Liver (tissue), 3 donors: ENCODE measurements around the gene ONECUT1.

Experiments used
- SP1 ChIP-seq: IDR thresholded peaks from 2 replicates; pipeline ENCODE4 v1.6.1; 2018; ENCODE audit warnings: antibody characterized with exemption, mild to moderate bottlenecking
- TF ChIP-seq, protein P1 (sequence below): fragments of 150-350 bp; IDR thresholded peaks from 2 replicates; pipeline ENCODE4 v1.5.1; 2017; ENCODE audit warnings: improper control_type of control experiment, low read depth, low read length; ENCODE audit not compliant: missing input control
- donor health status: healthy.
- donor health status: healthy.

DNA sequence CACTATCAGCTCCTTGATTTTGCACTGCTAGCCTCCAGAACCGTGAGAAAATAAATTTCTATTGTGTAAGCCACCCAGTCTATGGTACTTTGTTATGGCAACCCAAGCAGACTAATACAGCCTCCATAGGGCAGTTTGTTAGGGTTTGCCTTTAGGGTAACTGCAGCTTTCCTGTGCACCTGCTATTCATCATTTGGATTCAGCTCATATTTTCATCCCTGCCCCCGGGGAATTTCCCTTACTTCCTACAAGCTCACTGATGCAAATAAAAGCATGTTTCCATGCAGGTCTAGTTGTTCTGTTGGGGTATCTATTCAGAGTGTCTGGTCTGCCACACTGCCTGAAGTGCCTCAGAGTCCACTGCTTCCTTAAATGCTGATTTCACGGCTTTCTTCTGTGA, 62.3 kb downstream of the ONECUT1 start:
- TF ChIP-seq, protein P1, sequence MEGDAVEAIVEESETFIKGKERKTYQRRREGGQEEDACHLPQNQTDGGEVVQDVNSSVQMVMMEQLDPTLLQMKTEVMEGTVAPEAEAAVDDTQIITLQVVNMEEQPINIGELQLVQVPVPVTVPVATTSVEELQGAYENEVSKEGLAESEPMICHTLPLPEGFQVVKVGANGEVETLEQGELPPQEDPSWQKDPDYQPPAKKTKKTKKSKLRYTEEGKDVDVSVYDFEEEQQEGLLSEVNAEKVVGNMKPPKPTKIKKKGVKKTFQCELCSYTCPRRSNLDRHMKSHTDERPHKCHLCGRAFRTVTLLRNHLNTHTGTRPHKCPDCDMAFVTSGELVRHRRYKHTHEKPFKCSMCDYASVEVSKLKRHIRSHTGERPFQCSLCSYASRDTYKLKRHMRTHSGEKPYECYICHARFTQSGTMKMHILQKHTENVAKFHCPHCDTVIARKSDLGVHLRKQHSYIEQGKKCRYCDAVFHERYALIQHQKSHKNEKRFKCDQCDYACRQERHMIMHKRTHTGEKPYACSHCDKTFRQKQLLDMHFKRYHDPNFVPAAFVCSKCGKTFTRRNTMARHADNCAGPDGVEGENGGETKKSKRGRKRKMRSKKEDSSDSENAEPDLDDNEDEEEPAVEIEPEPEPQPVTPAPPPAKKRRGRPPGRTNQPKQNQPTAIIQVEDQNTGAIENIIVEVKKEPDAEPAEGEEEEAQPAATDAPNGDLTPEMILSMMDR, result no peak
- TF ChIP-seq SP1, result no peak
